NCI-H446 (cell line): ENCODE data around the gene EXOC6B.

Experiments
- DNase-seq, 2 experiments: peaks; one replicate each; lab custom pipeline; 2025; lab: John Stamatoyannopoulos, UW

The EXOC6B gene

GRCh38 chr2:72144632-72145288 lies 681.1 kb downstream of the EXOC6B start:
- DNase-seq, result peak; percentile 24 to 68

DNA sequence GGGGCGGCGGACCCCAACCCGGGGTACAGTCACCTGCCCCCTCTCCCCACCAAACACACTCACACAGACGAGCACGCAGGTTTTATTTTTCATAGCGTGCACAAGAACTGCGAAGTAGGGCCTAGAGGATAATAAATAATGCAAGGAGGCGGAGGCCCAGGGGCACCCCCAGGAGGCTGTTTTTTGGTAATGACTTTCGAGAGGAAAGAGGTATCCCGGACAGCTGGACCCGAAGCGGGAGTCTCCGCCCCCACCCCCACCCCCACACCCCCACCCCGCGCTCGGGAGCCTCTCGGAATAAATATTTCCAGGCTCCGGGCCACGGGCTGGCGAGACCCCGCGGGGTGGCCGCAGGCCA lies 681.6 kb downstream of the EXOC6B start:
- DNase-seq, result peak in 1 of 2 experiments; percentile 62

- DNase-seq, result no peak
Measured at GRCh38 chr2:72143441-72144273, 682.2 kb downstream of the EXOC6B start.

GRCh38 chr2:72142570-72143440 lies 683.0 kb downstream of the EXOC6B start:
- DNase-seq, result no peak

DNA sequence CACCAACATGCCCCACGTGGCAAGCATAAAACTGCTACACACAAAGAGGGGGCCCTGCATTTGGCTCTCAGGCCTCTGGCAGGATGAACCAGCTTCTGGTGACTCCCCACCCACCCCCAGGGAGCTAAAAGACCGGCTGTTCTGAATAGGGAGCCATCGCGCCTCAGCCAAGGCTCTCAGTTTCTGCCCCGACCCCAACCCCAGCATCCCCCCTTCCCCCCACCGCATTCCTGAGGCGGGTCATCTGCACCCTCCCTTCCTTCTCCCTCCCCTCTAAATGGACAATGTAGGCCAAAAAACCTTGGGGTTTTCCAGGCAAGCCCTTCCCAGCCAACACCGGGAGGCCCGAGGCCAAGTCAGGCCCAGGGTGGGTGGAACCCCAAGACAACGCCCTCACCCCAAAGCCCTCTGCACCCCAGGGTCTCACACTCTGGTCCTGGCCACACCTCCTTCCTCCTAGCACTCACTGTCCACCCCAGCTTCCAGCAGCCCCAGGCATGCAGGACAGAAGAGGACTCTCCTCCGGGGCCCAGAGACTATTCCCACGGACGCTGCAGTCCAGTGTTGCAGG lies 683.9 kb downstream of the EXOC6B start:
- DNase-seq, result no peak

DNA sequence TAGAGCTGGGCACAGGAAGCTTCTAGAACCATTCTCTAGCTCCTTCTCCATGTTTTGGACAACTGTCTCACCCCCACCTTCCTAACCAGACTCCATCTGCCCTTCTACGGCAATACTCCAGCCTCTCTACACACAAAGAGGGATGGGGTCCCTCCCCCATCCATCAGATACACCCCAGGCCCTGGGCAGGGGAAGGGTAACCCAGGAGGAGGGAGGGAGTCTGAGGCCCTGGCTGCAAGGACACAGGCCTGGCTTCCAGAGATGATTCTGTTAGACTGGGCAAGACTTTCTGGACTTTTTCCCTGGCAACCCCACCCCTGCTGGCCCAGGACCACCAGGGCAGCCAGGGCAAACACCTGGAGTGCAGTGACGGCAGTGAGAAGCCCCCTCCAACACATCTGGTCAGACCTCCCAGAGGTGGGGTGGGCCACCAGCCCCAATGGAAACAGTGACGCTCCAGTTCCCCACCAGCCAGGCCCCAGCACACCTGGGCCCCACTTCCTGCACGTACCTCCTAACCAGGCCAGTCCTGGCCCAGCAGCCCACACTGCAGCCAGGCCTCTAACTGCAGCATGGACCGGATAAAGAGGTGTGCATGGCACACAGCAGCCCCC lies 684.7 kb downstream of the EXOC6B start:
- no peak for DNase-seq

DNA sequence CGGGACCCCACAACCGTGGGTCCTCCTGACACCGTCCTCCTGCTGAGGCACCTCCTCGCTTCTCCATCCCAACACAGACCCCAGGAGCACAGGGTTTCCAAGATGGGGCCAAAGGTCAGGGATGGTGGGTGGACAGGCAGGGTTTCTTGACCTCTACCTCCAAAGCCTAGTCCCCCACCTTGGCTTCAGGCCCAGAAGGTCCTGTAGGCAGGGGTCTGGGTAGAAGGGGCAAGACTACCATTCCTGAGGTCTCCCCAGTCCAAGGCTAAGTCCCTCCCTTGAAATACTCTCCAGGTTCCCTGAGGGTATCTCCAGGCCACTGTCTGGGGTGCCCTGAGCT lies 685.2 kb downstream of the EXOC6B start:
- DNase-seq, result no peak

GRCh38 chr2:72139874-72140620 lies 685.8 kb downstream of the EXOC6B start:
- DNase-seq, result no peak

- DNase-seq, result no peak
Measured at GRCh38 chr2:72139471-72139873, 686.4 kb downstream of the EXOC6B start.

DNA sequence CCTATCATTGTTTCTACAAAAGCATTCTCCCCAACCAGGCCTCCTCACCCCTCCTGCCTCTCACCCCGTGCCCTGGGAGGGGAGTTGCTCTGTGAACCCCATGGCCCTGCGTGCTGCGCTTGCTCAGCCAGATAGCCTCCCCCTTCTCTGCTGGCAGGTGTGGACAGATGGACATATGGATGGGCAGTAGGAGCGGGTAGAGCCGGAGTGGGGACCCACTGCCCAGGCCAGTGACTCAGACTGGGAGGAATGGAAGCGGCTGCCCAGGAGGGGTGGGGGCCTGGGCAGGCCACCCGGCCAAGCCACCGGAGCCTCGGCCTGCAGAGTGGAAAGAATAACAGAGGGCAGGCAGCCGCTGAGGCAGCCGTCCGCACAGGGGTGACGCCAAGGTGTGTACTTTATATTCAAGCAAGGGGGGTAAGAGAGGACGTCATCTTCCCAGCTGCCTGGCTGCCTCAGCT lies 686.9 kb downstream of the EXOC6B start:
- DNase-seq, result no peak

- no peak for DNase-seq
Measured at GRCh38 chr2:72138011-72138881, 687.6 kb downstream of the EXOC6B start.

- DNase-seq, result peak in 1 of 2 experiments; percentile 35
Measured at GRCh38 chr2:72137498-72138010, 688.3 kb downstream of the EXOC6B start.

- DNase-seq, result no peak
Measured at GRCh38 chr2:72136933-72137497, 688.8 kb downstream of the EXOC6B start.

DNA sequence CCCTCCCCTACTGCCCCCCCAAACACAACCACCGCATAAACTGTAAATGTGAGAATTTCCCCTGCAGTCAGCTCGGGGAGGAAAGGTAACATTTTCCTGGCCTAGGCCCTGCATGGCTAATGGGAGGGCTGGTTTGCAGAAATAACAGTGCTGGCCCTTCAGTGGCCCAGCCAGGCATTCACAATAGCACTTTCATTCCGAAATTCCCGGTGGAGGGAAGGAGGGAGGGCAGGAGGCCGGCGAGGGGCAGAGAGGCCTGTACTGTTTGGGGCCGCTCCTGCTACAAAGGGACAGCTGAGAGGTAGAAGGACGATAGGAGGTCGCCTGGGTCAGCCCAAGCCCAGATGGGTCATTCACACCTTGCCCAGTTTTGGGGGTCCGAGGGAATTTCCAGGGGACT lies 689.5 kb downstream of the EXOC6B start:
- DNase-seq, result no peak

- no peak for DNase-seq
Measured at GRCh38 chr2:72135921-72136320, 689.9 kb downstream of the EXOC6B start.

- no peak for DNase-seq
Measured at GRCh38 chr2:72134997-72135800, 690.6 kb downstream of the EXOC6B start.

DNA sequence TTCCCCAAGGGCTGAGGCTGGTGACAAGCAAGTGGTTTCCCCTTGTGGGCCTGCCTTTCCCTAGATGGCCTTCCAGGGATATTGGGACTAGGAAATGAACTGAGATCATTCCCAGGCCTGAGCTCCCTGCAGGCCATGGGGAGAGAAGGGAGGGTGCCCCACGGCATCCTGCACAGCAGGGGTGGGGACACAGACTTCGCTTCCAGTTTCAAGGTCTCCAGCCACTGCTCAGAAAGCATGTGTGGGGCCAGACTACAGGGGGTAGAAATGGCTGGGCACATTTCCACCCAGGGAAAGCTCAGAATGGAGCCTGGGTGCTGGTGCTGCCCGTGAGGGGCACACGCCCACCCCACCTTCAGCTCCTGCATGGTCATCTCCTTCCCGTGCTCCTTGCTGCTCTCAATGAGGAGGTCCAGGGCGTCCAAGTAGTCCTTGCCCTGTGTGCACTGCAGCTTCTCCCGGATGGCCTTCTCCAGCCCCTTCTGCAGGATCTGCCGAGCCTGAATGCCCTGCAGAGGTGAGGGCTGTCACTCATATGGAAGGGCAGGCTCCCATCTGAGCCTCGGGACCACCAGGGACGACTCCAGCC lies 691.3 kb downstream of the EXOC6B start:
- no peak for DNase-seq

DNA sequence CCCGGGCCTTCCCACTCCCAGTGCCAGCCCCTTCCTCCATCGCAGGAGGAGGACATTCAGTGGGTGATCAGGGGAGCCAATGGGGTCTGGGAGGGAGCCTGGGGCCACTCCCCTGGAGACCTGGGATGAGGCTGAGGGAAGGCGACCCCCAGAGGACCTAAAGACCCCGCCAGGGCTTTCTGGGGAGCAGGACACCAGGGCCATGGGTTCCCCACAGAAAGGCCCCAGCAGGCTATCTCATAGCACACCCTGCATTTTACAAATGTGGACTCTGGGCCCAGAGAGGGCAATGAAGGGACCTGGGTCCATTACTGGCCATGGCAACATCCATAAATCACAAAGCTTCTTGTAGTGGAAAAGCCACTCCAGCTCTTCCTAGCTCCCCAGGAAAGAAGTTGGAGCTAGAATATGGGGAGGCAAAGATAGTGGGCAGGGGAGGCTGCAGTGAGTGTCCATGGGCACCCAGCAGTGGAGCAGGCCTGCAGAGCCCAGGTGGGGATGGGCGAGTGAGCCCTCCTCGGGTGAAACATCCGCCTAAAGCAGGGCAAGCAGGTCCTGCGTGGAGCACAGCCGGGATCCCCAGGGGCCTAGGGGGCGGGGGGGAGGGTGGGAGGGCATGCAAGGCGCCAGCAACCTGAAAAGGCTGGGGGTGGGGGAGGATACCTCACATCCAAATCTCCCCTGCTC lies 692.0 kb downstream of the EXOC6B start:
- DNase-seq, result no peak
